HEK293T (cell line): ENCODE measurements around the gene ID3.

Experiments used
- CTCF ChIA-PET: fragments of 350-600 bp; formaldehyde crosslinking; extraction: SDS; loops from one replicate; lab custom pipeline; 2021; ENCODE audit warnings: antibody characterized with exemption, inconsistent platforms; lab: Yijun Ruan, JAX
- POLR2A ChIA-PET: fragments of 350-600 bp; formaldehyde crosslinking; extraction: SDS; loops from one replicate; lab custom pipeline; 2020; ENCODE audit warnings: antibody characterized with exemption, inconsistent platforms; lab: Yijun Ruan, JAX
- DNase-seq: peaks from one replicate; pipeline ENCODE4 v3.0.0; 2012; ENCODE audit warnings: mixed read lengths; ENCODE audit errors: extremely low spot score
- ARNT ChIP-seq: fragments of 450-650 bp; IDR thresholded peaks from 2 replicates; pipeline ENCODE4 v1.6.1; 2017; ENCODE audit warnings: mild to moderate bottlenecking
- BHLHE40 ChIP-seq: fragments of 450-650 bp; IDR thresholded peaks from 2 replicates; pipeline ENCODE4 v1.6.1; 2016; ENCODE audit warnings: mild to moderate bottlenecking, moderate library complexity, borderline replicate concordance
- CTBP1 ChIP-seq: fragments of 450-650 bp; IDR thresholded peaks from 2 replicates; pipeline ENCODE4 v1.6.1; 2016; ENCODE audit warnings: borderline replicate concordance
- FOXA1 ChIP-seq: fragments of 450-650 bp; IDR thresholded peaks from 2 replicates; pipeline ENCODE4 v1.6.1; 2016; ENCODE audit warnings: mild to moderate bottlenecking
- FOXK2 ChIP-seq: fragments of 450-650 bp; IDR thresholded peaks from 2 replicates; pipeline ENCODE4 v1.6.1; 2016; ENCODE audit warnings: mild to moderate bottlenecking
- FOXM1 ChIP-seq: fragments of 450-650 bp; IDR thresholded peaks from 2 replicates; pipeline ENCODE4 v1.6.1; 2017; ENCODE audit warnings: mild to moderate bottlenecking, borderline replicate concordance
- HDGF ChIP-seq: fragments of 450-650 bp; IDR thresholded peaks from 2 replicates; pipeline ENCODE4 v1.6.1; 2017; ENCODE audit warnings: antibody characterized with exemption, borderline replicate concordance
- L3MBTL2 ChIP-seq: fragments of 450-650 bp; conservative IDR thresholded peaks from 2 replicates; pipeline ENCODE4 v1.6.1; 2016; ENCODE audit warnings: mild to moderate bottlenecking
- LEF1 ChIP-seq: fragments of 450-650 bp; IDR thresholded peaks from 2 replicates; pipeline ENCODE4 v1.6.1; 2017; ENCODE audit warnings: mild to moderate bottlenecking, borderline replicate concordance
- NFRKB ChIP-seq: fragments of 450-650 bp; IDR thresholded peaks from 2 replicates; pipeline ENCODE4 v1.6.1; 2016; ENCODE audit warnings: mild to moderate bottlenecking, moderate library complexity
- SP1 ChIP-seq: fragments of 450-650 bp; IDR thresholded peaks from 2 replicates; pipeline ENCODE4 v1.6.1; 2017
- SUZ12 ChIP-seq: fragments of 450-650 bp; IDR thresholded peaks from 2 replicates; pipeline ENCODE4 v1.6.1; 2016; ENCODE audit warnings: mild to moderate bottlenecking
- TARDBP ChIP-seq: fragments of 450-650 bp; IDR thresholded peaks from 2 replicates; pipeline ENCODE4 v1.6.1; 2016
- ZNF384 ChIP-seq: fragments of 450-650 bp; IDR thresholded peaks from 2 replicates; pipeline ENCODE4 v1.6.1; 2016
- TF ChIP-seq, protein P1 (sequence below): fragments of 450-650 bp; IDR thresholded peaks from 2 replicates; pipeline ENCODE4 v1.6.1; 2016

The ID3 gene

DNA sequence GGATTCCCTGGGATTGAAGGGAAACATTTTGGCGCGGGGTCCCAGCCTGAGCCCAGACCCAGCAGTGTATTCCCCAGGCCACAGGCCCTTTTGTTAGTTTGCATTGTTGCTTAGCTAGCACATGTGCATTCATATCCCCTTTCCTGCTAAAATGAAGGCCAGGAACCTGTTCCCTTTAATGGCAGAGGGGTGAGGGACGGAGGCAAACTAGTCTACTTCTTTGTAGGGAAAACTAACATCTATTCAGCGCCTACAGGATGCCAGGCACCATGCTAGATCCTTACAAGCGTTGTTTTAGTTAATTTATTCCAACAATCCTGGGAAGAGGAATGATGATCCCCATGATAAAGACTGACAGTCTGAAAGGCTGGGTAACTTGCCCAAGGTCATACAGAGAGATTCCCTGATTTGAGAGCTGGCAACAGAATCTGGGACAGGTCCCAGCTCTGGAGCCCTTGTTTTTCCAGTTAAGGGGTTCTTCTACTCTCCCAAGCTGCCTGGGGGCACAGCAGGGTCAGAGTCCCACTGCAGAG, 27.7 kb downstream of the ID3 start:
- ChIA-PET CTCF (interaction anchor here (0.7 to 1.9 kb wide), 9 partner anchors 8 to 160 kb away, joined by 3 to 5 read pairs (median 4); no protein-coding TSS in a partner anchor), POLR2A (interaction anchor here (0.7 to 3.3 kb wide), 12 partner anchors 19 to 187 kb away, joined by 3 to 21 read pairs (median 4); partner anchors contain the start of gene HNRNPR)
- DNase-seq: no peak
- TF ChIP-seq ZNF384 (no peak), HDGF (no peak), CTBP1 (no peak), ARNT (no peak), BHLHE40 (no peak)
- TF ChIP-seq, protein P1, sequence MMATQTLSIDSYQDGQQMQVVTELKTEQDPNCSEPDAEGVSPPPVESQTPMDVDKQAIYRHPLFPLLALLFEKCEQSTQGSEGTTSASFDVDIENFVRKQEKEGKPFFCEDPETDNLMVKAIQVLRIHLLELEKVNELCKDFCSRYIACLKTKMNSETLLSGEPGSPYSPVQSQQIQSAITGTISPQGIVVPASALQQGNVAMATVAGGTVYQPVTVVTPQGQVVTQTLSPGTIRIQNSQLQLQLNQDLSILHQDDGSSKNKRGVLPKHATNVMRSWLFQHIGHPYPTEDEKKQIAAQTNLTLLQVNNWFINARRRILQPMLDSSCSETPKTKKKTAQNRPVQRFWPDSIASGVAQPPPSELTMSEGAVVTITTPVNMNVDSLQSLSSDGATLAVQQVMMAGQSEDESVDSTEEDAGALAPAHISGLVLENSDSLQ: no peak

DNA sequence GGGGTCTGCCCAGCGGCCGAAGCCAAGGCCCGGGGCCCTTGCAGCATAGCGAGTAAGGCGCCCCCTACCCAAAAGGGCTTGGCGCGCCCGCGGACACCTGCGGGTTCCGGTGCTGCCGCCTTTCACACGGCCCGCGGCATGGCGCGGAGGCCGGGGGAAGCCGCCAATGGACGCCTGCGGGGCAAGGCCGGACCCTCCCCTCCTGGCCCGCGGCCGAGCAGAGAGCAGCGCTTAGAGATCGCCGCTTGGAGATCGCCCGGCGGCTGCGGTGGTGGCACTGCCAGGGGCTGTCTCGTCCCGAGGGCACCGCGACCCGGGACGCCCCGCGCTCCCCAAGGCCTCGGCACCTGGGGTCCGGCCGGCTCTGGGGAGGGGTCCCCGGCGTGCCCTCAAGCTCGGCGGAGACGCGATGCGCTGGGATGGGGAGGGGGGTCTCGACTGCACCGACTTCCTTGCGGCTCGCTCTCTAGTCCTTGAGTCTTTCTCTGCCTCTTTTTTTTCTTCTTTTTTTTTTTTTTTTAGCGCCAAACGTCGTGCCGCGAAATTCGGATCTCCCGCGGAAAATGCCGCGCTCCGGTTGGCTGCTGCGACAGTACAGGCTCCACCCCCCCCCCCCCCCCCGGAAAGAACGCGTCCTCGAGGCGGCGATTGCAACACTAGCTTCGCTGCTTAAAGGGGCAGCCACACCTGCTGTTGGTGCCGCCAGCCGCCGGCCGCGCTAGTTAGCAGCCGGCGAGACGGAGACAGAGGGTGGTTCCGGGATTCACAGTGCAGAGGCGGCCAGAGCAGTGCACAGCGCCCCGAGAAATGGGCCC, 28.3 kb downstream of the ID3 start, which contains the start of gene E2F2:
Gene E2F2 (minus strand): TSS at position 487 of the 815 bp plus-strand sequence. CDS start 440 bp downstream, at position 47.
- peak; percentile 92 for DNase-seq
- POLR2A ChIA-PET: interaction anchor here (0.7 to 3.3 kb wide), 16 partner anchors 9 to 187 kb away, joined by 3 to 21 read pairs (median 4); partner anchors contain the start of gene HNRNPR
- CTCF ChIA-PET: interaction anchor here (0.7 to 1.9 kb wide), 5 partner anchors 9 to 106 kb away, joined by 3 to 5 read pairs (median 4); no protein-coding TSS in a partner anchor
- TF ChIP-seq L3MBTL2 (peak; percentile 93), FOXM1 (no peak), ZNF384 (peak; percentile 96)

DNA sequence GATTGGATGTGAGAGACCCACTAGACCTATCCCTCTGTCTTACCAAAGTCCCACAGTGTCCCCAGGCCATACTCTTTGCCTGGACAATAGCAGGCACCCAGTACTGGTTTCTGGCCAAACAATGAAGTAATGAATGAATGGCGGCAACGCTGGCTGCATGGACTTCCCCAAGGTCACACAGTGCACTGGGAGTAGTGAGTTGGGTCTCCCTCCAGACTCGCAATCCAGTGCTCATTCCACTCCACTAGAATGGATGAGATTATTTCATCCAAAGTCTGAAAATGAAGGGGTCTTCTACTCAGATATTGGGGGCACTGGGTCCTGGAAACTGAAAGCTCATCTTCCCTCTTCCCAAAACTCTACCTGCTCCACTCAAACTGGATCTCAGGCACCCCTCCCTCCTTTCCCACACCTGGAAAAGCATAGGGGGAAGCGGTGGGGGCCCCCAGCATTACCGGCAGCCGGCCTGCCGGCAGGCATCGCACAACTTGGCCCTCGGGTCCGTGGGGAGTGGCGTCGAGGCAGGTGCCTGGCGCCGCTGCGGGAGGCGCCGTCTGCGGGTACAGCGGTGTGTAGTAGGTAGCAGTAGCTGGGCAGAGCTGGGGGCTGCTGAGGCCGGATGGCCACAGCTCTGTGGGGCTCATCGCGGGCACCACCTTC, 29.1 kb downstream of the ID3 start:
- ChIA-PET CTCF (interaction anchor here (0.5 to 1.9 kb wide), 4 partner anchors 9 to 33 kb away, joined by 3 to 5 read pairs (median 4); partner anchors contain the start of gene ID3), POLR2A (interaction anchor here (0.6 to 3.4 kb wide), 12 partner anchors 9 to 348 kb away, joined by 3 to 21 read pairs (median 4); partner anchors contain the start of gene HNRNPR)
- DNase-seq: no peak
- TF ChIP-seq ZNF384 (no peak), NFRKB (no peak), SUZ12 (no peak), BHLHE40 (no peak)

DNA sequence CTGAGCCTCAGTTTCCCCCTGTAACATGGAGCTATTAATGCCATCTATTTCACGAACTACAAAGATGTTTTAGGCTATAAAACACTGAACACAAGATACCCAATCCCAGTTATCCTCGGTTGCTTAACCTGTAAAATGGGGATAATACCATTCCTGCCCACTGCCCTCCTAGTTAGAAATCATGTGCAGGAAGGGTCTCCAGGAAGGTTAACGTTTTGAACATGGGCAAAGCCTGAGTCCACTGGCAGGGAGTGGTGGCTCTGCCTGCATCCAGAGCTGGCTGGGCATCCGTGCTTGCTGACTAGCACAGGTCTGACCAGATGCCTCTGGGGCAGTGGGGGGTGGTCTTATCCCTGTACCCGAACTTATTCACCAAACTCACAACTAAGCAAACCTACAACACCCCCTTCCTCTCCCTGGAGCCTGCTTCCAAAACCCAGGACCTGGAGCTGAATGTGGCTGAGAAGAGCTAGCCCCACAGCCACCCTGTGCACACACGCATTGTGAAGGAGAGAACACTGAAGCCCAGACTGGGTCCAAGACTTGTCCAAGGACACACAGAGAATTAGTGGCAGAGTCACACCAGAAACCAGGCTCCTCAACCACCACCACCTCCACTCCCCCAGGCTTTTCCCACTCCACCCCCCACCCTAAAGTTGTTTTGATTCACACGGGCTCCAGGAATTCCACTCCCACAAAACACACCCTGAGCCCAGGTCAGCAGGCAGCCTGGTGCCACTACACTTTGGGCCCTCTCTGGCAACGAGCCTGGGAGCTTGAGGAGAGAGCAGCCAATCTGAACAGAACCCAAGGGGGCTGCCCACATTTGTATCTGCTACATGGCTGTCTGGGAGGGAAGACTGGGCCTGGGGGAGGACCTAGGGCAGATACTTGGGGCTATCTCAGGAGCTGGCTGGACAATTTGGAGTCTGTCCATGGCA, 29.9 kb downstream of the ID3 start:
- TF ChIP-seq FOXM1 (no peak), ARNT (no peak), TARDBP (no peak), ZNF384 (no peak), L3MBTL2 (no peak), SUZ12 (no peak), FOXA1 (no peak), CTBP1 (no peak)
- POLR2A ChIA-PET: interaction anchor here (0.6 to 3.4 kb wide), 10 partner anchors 8 to 347 kb away, joined by 3 to 21 read pairs (median 4); partner anchors contain the start of gene HNRNPR
- DNase-seq: no peak
- CTCF ChIA-PET: interaction anchor here (0.5 to 2.7 kb wide), 7 partner anchors 10 to 108 kb away, joined by 3 to 12 read pairs (median 5); partner anchors contain the start of gene ID3

DNA sequence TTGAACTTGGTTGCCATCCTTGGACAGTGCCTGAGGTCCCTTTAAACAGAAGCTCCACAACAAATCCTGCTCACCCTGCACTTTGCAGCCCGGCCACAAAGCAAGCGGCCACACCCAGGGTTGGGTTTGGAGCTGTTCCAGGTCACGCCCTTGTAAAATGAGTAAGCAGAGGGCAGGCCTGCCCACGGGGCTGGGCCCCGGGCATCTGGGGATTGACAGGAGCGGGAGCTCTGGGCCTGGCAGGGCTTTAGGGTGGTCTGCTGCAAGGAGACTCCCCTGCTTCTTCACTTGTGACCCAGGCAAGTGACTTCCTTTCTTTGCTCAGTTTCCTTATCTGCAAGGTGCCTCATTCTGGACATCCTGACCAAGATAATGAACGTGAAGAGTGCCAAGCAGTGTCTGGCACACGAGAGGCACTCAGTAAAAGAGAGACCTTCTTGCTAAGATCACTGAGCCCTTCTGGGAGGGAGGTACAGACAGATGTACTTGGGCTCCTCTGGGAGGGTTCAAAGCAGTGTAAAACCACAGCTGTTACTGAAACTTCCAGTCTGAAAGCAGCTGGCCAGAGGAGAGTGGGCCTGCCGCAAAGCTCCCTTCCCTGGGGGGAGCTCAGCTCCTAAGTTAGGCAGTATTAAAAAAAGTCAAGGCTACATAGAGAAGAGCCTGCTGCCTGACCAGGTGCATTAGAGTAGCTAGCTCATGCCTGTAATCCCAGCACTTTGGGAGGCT, 30.9 kb downstream of the ID3 start:
- CTCF ChIA-PET: interaction anchor here (0.6 to 2.7 kb wide), 7 partner anchors 11 to 109 kb away, joined by 3 to 12 read pairs (median 4); no protein-coding TSS in a partner anchor
- POLR2A ChIA-PET: interaction anchor here (0.8 to 3.4 kb wide), 8 partner anchors 10 to 184 kb away, joined by 3 to 14 read pairs (median 4); partner anchors contain the start of gene HNRNPR
- TF ChIP-seq SUZ12: no peak
- TF ChIP-seq, protein P1: peak; percentile 56
- DNase-seq: peak; percentile 62

DNA sequence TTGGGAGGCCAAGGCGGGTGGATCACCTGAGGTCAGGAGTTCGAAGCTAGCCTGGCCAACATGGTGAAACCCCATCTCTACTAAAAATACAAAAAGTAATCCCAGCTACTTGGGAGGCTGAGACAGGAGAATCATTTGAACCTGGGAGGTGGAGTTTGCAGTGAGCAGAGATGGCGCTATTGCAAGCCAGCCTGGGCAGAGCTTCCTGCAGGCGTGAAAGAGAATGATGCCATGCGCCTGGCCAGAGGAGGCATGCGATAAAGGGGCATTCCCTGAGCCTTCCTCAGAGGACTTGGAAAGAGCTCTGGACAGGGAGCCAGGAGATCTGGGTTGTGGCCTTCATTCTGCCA, 31.4 kb downstream of the ID3 start:
- ChIA-PET POLR2A (interaction anchor here (0.8 to 3.4 kb wide), 8 partner anchors 9 to 183 kb away, joined by 3 to 14 read pairs (median 4); partner anchors contain the start of gene HNRNPR), CTCF (interaction anchor here (0.6 to 2.7 kb wide), 6 partner anchors 12 to 109 kb away, joined by 3 to 12 read pairs (median 6); no protein-coding TSS in a partner anchor)
- no peak for TF ChIP-seq BHLHE40
- TF ChIP-seq, protein P1: no peak
- no peak for TF ChIP-seq FOXA1
- no peak for TF ChIP-seq LEF1
- TF ChIP-seq TARDBP: no peak
- no peak for TF ChIP-seq HDGF
- TF ChIP-seq L3MBTL2: no peak
- TF ChIP-seq ARNT: no peak
- no peak for TF ChIP-seq FOXM1
- TF ChIP-seq SP1: no peak
- TF ChIP-seq FOXK2: no peak
- TF ChIP-seq ZNF384: no peak
- TF ChIP-seq CTBP1: no peak
- DNase-seq: no peak
